Hepatocyte (in vitro differentiated cells): ENCODE data around the gene SLC22A23. TPM values are rescaled to one million over a fixed set of nuclear protein-coding genes. Genes with fewer than 3 reads are reported as not detected.

Experiments used
- DNase-seq: peaks from one replicate; pipeline ENCODE4 v3.0.0-alpha.2; 2016; ENCODE audit warnings: low spot score
- H2AFZ ChIP-seq: fragments of 200-600 bp; sonication (generic); 2 replicates; pipeline ENCODE4 v1.6.0; 2016; ENCODE audit warnings: antibody characterized with exemption, mild to moderate bottlenecking
- H3K27ac ChIP-seq: fragments of 200-600 bp; sonication (generic); 2 replicates; pipeline ENCODE4 v1.5.1; 2016; ENCODE audit warnings: mild to moderate bottlenecking
- H3K27me3 ChIP-seq: fragments of 200-600 bp; sonication (generic); 2 replicates; pipeline ENCODE4 v1.6.1; 2016
- H3K36me3 ChIP-seq: fragments of 200-600 bp; sonication (generic); replicated peaks from 2 replicates; pipeline ENCODE4 v1.5.1; 2016; ENCODE audit warnings: low read depth; ENCODE audit not compliant: insufficient read depth
- H3K4me1 ChIP-seq: fragments of 200-600 bp; sonication (generic); 2 replicates; pipeline ENCODE4 v1.5.1; 2016; ENCODE audit warnings: mild to moderate bottlenecking, moderate library complexity; ENCODE audit not compliant: insufficient read depth
- H3K4me2 ChIP-seq: fragments of 200-600 bp; sonication (generic); 2 replicates; pipeline ENCODE4 v1.6.0; 2016
- H3K4me3 ChIP-seq: fragments of 200-600 bp; sonication (generic); 2 replicates; pipeline ENCODE4 v1.5.1; 2016; ENCODE audit warnings: mild to moderate bottlenecking
- H3K79me2 ChIP-seq: fragments of 200-600 bp; sonication (generic); 2 replicates; pipeline ENCODE4 v1.6.0; 2017; ENCODE audit warnings: mild to moderate bottlenecking
- H3K9me2 ChIP-seq: fragments of 200-600 bp; sonication (generic); replicated peaks from 2 replicates; pipeline ENCODE4 v1.6.0; 2017; ENCODE audit warnings: mild to moderate bottlenecking; ENCODE audit not compliant: insufficient read depth
- H3K9me3 ChIP-seq: fragments of 200-600 bp; sonication (generic); 2 replicates; pipeline ENCODE4 v1.5.1; 2016; ENCODE audit warnings: low read depth, mild to moderate bottlenecking
- H4K20me1 ChIP-seq: fragments of 200-600 bp; sonication (generic); 2 replicates; pipeline ENCODE4 v1.6.0; 2016; ENCODE audit warnings: mild to moderate bottlenecking; ENCODE audit not compliant: insufficient read depth, poor library complexity, severe bottlenecking
- CTCF ChIP-seq: fragments of 200-600 bp; sonication (generic); IDR thresholded peaks from 2 replicates; pipeline ENCODE4 v1.5.1; 2016; ENCODE audit warnings: antibody characterized with exemption, mild to moderate bottlenecking; ENCODE audit not compliant: poor library complexity
- EZH2 ChIP-seq: fragments of 200-600 bp; sonication (generic); IDR thresholded peaks from 2 replicates; pipeline ENCODE4 v1.6.1; 2016; ENCODE audit warnings: antibody characterized with exemption, mild to moderate bottlenecking, borderline replicate concordance
- EZH2phosphoT487 ChIP-seq: fragments of 200-600 bp; sonication (generic); IDR thresholded peaks from one replicate; pipeline ENCODE4 v1.6.1; 2018; ENCODE audit warnings: antibody characterized with exemption, mild to moderate bottlenecking, low read depth, moderate library complexity; ENCODE audit not compliant: unreplicated experiment, severe bottlenecking
- WGBS: methylation state at CpG from one replicate; pipeline ENCODE4 v1.1.6; 2016; ENCODE audit warnings: low lambda C conversion rate; ENCODE audit errors: missing lambda C conversion rate; 5-methylcytosine and 5-hydroxymethylcytosine counted together
- polyA plus RNA-seq: library from polyadenylated mRNA; unstranded; fragments of >200 nt; fragmentation: Nextera tagmentation; extraction: Ambion mirVana; gene quantifications from 2 replicates; pipeline ENCODE4 v1.2.1, GENCODE V29; 2016
- total RNA-seq: library from RNA; depleted of rRNA; stranded (reverse); fragments of >200 nt; gene quantifications from 2 replicates; pipeline ENCODE4 v1.2.3, GENCODE V29; 2014

Gene SLC22A23
- total and polyA plus RNA-seq, 2 experiments from 2014 or later = 14.3 to 14.8 TPM

GRCh38 chr6:3311826-3312225, 145.0 kb downstream of the SLC22A23 start:
- DNase-seq = no peak
- Histone ChIP-seq H3K27me3 (no peaks in the 10 kb centered on the region), H3K9me3 (no peaks in the 10 kb centered on the region), H3K27ac (no peak overlapping the region), H2AFZ (no peak overlapping the region), H3K4me3 (no peak overlapping the region), H3K36me3 (no peaks in the 10 kb centered on the region), H3K79me2 (no peaks in the 10 kb centered on the region), H3K9me2 (no peaks in the 10 kb centered on the region), H3K4me2 (no peak overlapping the region), H4K20me1 (no peaks in the 10 kb centered on the region), H3K4me1 (no peaks in the 10 kb centered on the region)
- WGBS = 94% methylated on average over 6 of the region's 6 CpGs
- TF ChIP-seq CTCF = no peak
- no peak for TF ChIP-seq EZH2phosphoT487
- TF ChIP-seq EZH2 = no peak

GRCh38 chr6:3310703-3311102, 146.1 kb downstream of the SLC22A23 start:
- no peaks in the 10 kb centered on the region for H4K20me1 ChIP-seq
- no peaks in the 10 kb centered on the region for H3K4me1 ChIP-seq
- no peak overlapping the region for H3K4me3 ChIP-seq
- no peaks in the 10 kb centered on the region for H3K36me3 ChIP-seq
- no peak for TF ChIP-seq EZH2phosphoT487
- DNase-seq = no peak
- H3K79me2 ChIP-seq = no peaks in the 10 kb centered on the region
- H3K4me2 ChIP-seq = no peak overlapping the region
- no peaks in the 10 kb centered on the region for H3K27me3 ChIP-seq
- no peaks in the 10 kb centered on the region for H3K9me2 ChIP-seq
- no peak overlapping the region for H2AFZ ChIP-seq
- 90% methylated on average over 9 of the region's 9 CpGs for WGBS
- no peaks in the 10 kb centered on the region for H3K9me3 ChIP-seq
- no peak overlapping the region for H3K27ac ChIP-seq

- Histone ChIP-seq H3K9me2 (no peaks in the 10 kb centered on the region), H3K4me1 (no peaks in the 10 kb centered on the region), H3K27ac (no peak overlapping the region), H3K27me3 (no peaks in the 10 kb centered on the region), H3K9me3 (no peaks in the 10 kb centered on the region), H3K4me2 (no peak overlapping the region), H3K79me2 (no peaks in the 10 kb centered on the region), H3K36me3 (no peaks in the 10 kb centered on the region), H4K20me1 (no peaks in the 10 kb centered on the region), H3K4me3 (no peak overlapping the region), H2AFZ (no peak overlapping the region)
- DNase-seq = no peak
- no peak for TF ChIP-seq EZH2phosphoT487
- no peak for TF ChIP-seq EZH2
- TF ChIP-seq CTCF = no peak
- 78% methylated on average over 6 of the region's 6 CpGs for WGBS
These were observed 146.8 kb downstream of the SLC22A23 start for GRCh38 chr6:3310051-3310448.

GRCh38 chr6:3309391-3310050, 147.3 kb downstream of the SLC22A23 start:
- Histone ChIP-seq H3K4me1 (no peaks in the 10 kb centered on the region), H3K79me2 (no peaks in the 10 kb centered on the region), H3K9me2 (no peaks in the 10 kb centered on the region), H3K27me3 (no peaks in the 10 kb centered on the region), H3K4me2 (no peak overlapping the region), H3K9me3 (no peaks in the 10 kb centered on the region), H4K20me1 (no peaks in the 10 kb centered on the region), H3K27ac (no peak overlapping the region), H3K36me3 (no peaks in the 10 kb centered on the region), H3K4me3 (no peak overlapping the region), H2AFZ (no peak overlapping the region)
- DNase-seq = no peak
- TF ChIP-seq EZH2phosphoT487 (no peak), CTCF (no peak), EZH2 (no peak)
- 91% methylated on average over 11 of the region's 11 CpGs for WGBS
